ENCODE data around the gene MTMR6.

Gene MTMR6

GRCh38 chr13:25218019-25218418 is 69.3 kb downstream of the MTMR6 start:
- TF ChIP-seq CTCF (conservative IDR thresholded peaks at IDR 0.05): no peak

GRCh38 chr13:25217023-25217885 is 70.0 kb downstream of the MTMR6 start:
- H3K27ac ChIP-seq: no peak overlapping the region
- no peak for TF ChIP-seq CTCF (conservative IDR thresholded peaks at IDR 0.05)

More at GRCh38 chr13:25218019-25218418, 69.3 kb downstream of the MTMR6 start:
- no peak overlapping the region for H3K27ac ChIP-seq

GRCh38 chr13:25215253-25215575 is 72.1 kb downstream of the MTMR6 start:
- TF ChIP-seq CTCF (conservative IDR thresholded peaks at IDR 0.05): no peak
- no peak overlapping the region for H3K27ac ChIP-seq

GRCh38 chr13:25214491-25215252 is 72.6 kb downstream of the MTMR6 start:
- no peak for TF ChIP-seq CTCF (conservative IDR thresholded peaks at IDR 0.05)
- H3K27ac ChIP-seq: no peak overlapping the region

- TF ChIP-seq CTCF (conservative IDR thresholded peaks at IDR 0.05): no peak
- H3K27ac ChIP-seq: no peak overlapping the region
Measured at GRCh38 chr13:25213715-25214114, 73.6 kb downstream of the MTMR6 start.

GRCh38 chr13:25210842-25211569 is 76.3 kb downstream of the MTMR6 start:
- no peak overlapping the region for H3K27ac ChIP-seq
- no peak for TF ChIP-seq CTCF (conservative IDR thresholded peaks at IDR 0.05)

- H3K27ac ChIP-seq: no peak overlapping the region
- TF ChIP-seq CTCF (conservative IDR thresholded peaks at IDR 0.05): no peak
Measured at GRCh38 chr13:25207291-25207810, 79.9 kb downstream of the MTMR6 start.

Data from VCaP (cell line).